Measurements from ENCODE around the gene RHBG.
"Not testable (repeated sequence)": the region's sequence is repeated elsewhere in the genome, so short reads cannot be mapped to it uniquely, and the experiment has no call there.

RHBG gene

DNA sequence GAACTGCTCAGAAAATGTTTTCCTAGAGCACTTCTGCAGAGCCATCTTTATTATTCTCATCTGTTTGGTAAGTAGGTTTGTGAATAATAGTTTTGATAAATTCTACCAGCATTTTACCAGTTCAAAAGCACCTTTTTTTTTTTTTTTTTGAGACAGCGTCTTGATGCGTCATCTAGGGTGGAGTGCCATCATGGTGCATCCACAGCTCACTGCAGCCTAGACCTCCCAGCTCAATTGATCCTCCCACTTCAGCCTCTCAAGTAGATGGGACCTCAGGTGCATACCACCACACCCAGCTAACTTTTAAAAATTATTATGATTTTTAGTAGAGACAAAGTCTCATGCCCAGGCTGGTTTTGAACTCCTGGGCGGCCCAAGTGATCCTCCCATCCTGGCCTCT lies 9.8 kb upstream of the RHBG start:
- FAIRE-seq (no peak), DNase-seq (ENCODE audit: insufficient read length, low spot score) (no peak)

DNA sequence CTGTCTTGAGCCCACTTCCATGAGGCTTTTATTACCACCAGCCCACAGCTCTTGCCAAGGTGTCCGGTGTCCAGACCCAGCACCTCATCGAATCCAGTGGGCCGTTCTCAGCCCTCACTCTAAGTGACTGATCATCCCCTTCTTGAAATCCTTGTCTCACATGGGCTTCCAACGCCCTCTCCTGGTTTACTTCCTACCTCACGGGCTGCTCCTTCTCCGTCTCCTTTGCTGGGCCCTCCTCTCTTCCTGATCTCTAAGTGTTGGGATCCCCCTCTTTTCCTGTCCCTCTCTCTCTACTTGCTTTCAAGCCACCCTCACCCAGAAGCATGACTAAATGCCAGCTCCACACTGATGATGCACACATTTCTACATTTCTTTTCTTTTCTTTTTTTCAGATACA lies 9.0 kb upstream of the RHBG start:
- no peak for DNase-seq (ENCODE audit: insufficient read length, low spot score)
- FAIRE-seq: no peak

DNA sequence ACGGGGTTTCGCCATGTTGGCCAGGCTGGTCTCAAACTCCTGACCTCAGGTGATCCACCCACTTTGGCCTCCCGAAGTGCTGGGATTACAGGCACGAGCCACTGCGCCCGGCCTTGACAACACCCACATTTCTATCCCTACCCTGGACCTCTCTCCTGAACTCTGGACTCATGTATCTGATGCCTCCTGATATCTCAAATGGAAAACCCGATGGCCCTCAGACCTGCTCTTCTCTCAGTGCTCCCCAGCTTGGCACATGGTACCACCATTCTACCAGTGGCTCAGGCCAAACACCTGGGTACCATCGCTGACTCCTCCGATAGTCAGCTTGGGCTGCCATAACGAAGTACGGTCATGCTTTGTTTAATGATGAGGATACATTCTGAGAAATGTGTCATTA lies 8.5 kb upstream of the RHBG start:
- DNase-seq (ENCODE audit: insufficient read length, low spot score) (no peak), FAIRE-seq (no peak)

DNA sequence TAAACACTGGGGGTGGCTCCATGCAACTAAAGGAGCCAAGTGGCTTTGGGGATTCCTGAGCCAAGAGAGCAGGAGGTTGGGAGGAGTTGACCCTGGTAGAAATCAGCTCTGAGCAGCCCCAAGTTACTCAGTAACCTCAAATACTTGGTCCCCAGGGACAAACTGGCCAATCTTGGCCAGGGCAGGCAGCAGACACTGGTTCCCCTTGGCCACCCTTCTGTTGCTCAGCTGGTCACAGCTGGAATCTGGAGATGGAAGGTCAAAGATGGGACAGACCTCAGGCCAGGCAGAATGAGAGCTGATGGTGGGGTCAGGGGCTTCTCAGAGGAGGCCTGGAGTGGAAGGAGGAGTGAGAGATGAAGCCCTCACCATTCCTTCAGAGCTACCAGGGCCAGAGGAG lies 3.3 kb upstream of the RHBG start:
- DNase-seq (ENCODE audit: insufficient read length, low spot score) (no peak), FAIRE-seq (no peak)

DNA sequence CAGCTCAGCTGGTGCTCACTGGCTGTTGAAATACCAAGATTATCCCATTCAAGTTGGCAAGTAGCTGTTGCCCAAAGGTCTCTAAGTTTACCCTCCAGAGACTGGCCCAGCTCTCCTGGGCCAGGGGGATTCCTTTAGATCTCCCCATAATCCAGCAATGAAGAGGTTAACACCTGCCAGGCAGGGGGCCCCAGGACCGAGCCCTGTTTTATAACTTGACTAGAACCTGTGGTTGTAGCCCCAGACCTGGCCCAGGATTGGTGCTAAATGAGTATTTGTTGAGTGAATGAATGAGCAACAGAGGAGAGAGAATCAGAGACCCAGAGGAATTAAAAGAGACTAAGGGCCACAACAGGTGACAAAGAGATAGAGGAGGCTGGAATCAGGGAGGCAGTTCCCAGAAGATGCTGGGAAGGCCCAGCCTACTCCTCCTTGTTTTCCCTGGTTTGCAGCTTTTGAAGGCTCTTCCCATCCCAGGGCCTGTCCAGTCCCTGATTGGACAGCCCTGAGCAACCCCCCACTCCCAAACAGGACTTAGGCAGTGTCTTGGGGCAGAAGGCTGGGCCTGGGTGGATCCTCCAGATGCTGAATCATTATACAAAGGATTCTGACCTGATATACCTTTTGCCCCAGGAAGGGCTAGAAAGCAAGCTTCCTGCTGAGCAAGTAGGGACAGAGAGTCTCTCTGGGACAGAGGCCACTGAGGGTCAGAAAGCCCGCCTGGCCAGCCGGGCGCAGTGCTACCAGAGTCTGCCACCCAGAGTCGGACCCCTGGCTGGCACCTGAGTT lies 2.4 kb upstream of the RHBG start:
- DNase-seq (ENCODE audit: insufficient read length, low spot score): no peak

DNA sequence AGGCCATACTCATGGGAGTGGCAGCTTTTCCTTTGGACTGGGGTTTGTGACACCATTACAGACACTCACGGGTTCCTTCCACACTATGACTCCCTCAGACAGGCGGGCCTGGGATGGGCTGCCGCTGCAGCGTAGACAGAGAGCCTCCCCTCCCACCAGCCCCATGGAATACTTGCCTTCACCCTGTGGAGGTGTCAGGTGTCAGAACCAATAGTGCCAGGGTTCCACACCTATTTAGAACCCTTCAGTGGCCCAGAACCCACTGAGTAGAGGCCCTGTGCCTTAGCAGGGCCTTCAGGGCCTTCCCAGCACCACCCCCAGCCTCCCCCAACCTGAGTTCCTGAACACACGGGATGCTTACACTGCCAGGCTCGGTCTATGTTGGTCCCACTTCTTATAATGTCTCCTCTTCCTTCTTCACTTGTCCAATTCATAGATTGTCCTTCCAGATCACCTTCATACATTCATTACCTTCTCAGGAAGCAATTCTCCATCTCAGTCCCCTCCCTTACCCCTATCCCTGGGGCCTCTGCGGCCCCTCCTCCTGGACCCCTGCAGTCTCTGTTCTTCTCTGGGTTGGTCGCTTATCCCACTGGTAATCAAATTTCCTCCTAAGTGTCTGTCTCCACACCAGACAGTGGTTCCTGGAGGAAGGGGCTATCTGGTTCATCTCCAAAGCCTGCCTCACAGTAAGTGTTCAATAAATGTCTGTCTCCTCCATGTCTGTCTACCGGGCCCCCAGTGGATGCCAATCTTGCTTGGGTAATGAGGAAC lies 1.4 kb upstream of the RHBG start:
- FAIRE-seq (no peak), DNase-seq (ENCODE audit: insufficient read length, low spot score) (no peak)

More for the DNA sequence above, 2.4 kb upstream of the RHBG start:
- FAIRE-seq: no peak

DNA sequence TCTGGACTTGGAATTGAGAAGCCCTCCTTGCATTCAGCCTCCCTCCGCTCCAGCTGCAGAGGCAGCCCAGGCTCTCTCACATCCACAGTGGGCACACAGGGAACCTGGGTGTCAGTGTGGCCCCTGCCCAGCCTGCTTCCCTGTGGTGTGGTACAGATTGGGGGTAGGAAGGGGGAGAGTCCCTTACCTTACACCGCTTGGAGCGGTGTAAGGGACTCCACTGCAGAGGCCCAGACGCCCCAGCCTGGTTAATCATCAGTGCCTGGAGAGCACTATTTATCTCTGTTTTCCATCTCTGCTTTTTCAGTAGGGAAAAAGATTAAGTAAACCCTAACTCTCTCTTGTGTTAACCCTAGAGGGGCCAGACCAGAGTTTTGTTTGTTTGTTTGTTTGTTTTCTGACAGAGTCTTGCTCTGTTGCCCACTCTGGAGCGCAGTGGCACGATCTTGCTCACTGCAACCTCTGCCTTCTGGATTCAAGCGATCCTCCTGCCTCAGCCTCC lies 803 bp upstream of the RHBG start:
- no peak for DNase-seq (ENCODE audit: insufficient read length, low spot score)
- FAIRE-seq: no peak

DNA sequence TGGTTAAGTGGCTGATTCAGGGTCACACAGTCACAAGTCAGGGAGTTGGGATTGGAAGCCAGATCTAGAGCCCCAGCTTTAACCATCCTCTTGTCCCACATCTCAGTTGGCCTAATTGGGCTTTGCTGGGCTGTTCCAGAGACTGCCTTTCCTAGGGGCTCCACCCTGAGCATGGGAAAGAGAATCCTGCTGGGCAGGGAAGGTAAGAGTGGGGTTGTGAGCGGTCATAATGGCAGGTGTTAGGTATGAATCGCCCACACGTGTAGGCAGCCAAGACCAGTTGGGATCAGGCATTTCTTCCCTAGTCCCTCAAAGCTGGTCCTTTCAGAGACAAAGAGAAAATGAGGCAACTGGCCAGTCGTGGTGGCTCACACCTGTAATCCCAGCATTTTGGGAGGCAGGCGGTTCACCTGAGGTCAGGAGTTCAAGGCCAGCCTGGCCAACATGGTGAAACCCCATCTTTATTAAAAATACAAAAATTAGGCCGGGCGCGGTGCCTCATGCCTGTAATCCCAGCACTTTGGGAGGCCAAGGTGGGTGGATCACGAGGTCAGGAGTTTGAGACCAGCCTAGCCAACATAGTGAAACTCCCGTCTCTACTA lies 775 bp downstream of the RHBG start:
- not testable (repeated sequence) for FAIRE-seq

DNA sequence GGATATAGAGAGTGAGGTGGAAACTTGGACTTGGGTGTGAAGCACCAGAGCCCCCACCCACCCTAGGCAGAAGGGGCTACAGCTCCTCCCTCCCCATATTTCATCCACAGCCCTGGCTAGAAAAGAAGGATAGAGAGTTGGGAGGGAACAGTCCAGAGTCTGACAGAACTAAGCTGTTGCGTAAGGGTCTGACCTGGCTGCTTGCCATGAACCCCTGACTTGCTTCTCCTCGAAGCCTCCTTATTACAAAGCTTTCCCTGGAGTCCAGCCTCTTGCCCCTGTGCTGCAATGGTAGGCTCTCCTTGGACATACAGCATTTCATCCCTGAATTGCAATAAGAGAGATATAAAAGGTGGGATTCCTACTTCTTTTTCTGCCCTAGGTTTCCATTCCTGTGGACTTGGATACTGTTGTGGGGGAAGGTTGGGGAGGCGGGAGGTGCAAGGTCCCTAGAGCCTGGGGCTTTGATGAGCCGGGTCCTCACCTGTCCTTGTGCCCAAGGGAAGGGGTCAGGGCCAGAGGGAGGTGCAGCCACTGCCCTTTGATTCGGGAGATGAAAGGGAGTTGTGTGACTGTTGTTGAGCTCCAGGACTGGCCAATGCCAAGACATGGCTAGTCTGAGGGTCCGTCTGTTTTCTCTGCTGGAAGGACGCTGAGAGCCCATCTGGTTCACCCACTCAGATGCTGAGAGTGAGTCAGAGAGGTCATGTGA lies 2.7 kb downstream of the RHBG start:
- FAIRE-seq: no peak
- no peak for DNase-seq (ENCODE audit: insufficient read length, low spot score)

More for the DNA sequence above, 775 bp downstream of the RHBG start:
- DNase-seq (ENCODE audit: insufficient read length, low spot score): not testable (repeated sequence)

DNA sequence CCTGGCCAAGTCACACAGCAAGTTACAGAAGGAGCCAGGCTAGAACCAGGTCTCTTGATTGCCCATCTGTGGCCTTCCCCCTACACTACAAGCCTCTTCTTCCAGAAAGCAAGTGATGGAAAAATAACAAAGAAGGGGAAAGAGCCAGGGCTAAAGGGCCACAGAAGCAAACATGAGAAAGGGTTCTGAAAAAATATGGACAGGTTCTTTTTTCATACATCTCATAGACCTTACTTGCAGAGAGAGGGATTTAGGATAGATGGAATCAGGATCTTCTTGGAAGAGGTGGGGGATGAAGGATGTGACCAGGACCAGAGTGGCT lies 3.2 kb downstream of the RHBG start:
- DNase-seq (ENCODE audit: insufficient read length, low spot score): no peak
- FAIRE-seq: no peak

DNA sequence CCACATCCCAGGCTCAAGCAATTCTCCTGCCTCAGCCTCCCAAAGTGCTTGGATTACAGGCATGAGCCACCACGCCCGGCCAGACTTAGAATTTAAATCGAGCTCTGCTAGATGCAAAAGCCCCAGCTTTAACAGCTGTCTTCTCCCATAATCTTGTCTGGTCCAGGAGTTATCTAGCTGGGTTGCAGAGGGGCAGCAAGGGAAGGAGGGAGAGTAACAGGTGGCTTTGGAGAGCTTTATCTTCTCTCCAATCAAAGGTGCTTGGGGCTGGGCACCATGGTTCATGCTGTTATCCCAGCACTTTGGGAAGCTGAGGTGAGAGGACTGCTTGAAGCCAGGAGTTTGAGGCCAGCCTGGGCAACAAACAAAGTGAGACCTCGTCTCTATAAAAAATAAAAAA lies 3.9 kb downstream of the RHBG start:
- no peak for DNase-seq (ENCODE audit: insufficient read length, low spot score)
- no peak for FAIRE-seq

DNA sequence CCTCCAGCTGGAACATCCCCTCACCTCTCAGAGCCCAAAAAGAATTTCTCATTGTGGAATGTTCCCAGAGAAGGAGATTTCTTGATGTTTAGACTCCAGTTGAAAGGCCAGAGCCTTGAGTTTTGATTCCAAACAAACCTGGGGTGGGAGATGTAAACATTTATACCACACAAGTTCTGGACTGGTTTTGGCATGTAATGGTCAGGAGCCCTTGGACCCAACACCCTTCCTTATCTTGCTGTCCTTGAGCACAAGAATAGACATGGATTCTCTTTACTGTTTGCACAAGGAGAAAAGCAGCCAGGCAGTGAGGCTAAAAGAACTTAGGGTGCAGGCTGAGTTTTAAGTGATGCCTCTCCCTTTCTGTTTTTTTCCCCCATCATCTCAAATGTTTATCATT lies 4.5 kb downstream of the RHBG start:
- DNase-seq (ENCODE audit: insufficient read length, low spot score): no peak
- FAIRE-seq: no peak

DNA sequence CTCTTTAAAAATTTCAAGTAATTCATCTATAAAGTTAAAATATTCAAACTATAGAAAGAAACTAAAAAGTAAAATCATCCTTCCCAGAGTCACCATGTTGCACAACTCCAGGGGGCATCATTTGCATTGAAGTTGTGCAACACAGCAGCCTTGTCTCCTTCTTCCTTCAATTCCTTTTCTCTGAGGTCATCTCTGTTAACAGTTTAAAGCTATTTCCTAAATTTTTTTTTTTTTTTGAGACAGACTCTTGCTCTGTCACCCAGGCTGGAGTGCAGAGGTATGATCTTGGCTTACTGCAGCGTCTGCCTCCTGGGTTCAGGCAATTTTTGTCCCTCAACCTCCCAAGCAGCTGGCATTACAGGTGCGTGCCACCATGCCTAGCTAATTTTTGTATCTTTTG lies 7.1 kb downstream of the RHBG start:
- no peak for FAIRE-seq
- DNase-seq (ENCODE audit: insufficient read length, low spot score): no peak

DNA sequence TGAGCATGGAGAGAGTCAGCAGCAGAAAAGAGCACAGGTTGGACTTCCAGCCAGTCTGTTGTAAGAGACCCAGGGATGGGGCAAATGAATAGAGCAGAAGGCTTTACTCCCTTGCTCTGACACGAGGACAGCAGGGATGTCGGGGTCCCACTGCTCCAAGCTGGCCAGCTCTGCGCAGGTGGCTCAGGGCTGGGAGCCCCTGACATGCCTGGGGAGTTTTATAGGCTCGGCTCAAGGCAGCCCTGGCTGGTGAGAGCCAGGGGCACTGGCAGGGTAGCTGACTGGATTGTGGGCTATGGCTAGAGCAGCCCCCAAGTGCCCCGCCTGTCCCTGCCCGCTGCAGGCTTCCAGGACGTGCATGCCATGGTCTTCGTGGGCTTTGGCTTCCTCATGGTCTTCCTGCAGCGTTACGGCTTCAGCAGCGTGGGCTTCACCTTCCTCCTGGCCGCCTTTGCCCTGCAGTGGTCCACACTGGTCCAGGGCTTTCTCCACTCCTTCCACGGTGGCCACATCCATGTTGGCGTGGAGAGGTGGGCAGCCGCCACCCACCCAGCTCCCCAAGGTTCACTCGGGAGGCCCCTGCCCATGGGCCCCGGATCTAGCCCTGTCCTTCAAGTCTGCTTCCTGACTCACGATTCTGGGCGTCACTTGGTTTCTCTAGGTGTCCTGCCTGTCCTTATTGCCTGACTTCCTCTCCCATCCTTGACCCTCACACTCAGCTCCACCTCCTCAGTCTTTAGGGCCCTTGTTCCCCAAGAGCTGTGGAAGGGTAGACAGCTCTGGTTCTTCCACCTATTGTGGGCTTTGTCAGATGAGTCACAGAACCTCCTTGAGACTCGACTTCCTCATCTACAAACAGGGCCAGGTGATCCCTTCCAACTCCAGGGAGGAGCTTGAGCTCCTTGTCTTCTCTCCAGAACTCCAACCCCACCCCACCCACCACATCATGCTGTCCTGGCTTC lies 8.2 kb downstream of the RHBG start:
- no peak for DNase-seq (ENCODE audit: insufficient read length, low spot score)
- FAIRE-seq: no peak

DNA sequence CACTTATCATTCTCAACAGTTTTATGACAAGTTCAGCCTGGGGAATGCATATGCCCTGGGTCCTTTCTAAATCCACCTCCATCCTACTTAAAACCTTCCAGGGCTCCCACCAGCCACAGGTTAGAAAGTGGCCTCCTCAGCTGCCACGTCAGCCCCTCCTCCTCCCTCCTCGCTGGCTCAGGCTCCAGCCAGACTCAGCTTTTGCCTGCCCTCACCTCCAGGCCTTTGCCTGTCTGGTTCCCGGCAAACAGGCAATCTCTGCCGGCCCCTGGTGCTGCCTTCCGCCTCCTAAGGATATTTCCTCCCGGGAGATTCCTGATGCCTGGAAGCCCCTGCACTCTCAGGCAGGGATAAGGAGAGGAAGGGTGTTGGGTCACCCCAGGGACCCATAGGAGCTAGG lies 9.5 kb downstream of the RHBG start:
- FAIRE-seq (no peak), DNase-seq (ENCODE audit: insufficient read length, low spot score) (no peak)

DNA sequence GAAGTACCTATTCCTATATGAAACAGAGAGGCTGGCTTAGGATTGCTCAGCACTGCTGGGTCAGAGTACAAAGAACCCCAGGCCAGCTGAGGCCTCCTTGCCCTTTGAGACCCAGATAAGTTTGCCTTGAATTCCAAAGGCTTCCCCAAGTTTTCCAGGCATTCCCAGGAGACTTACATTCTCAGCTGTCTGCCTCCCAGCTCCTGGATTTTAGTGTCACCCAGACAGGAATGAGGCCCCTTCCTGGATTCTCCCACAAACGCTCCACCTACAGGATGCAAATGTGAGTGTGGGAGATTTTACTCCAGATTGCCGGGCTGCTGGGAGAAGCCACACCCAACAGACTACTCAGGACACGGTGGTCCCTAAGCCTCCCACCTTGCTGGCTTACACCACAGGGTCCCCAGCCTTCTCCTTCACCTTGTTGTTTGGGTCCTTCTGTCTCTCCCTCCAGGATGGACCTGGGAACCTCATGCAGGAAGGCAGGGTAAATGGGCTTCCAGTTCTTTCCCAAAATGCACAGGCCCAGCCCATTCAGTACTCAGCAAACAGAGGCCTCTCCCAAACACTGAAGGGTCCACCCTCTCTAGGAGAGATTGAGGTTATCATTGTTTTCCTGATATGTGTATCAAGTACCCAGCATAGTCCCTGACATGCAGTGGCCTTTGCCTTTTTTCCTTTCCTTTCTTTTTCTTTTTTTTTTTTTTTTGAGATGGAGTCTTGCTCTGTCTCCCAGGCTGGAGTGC lies 10.6 kb downstream of the RHBG start:
- DNase-seq (ENCODE audit: insufficient read length, low spot score): no peak

DNA sequence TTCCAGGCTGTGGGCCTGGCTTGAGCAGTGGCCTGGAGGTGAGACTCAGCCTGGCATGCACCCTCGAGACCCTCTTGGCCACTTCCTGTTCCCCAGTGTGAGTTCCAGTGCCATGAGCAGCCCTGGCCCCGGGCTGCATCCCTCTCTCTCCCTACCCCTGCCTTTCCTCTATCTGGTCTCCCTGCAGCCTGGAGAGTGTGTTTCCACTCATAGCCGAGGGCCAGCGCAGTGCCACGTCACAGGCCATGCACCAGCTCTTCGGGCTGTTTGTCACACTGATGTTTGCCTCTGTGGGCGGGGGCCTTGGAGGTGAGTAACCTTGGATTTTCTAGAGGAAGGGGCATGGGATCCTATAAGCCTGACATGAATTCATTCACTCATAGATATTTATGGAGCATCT lies 13.6 kb downstream of the RHBG start:
- no peak for FAIRE-seq
- DNase-seq (ENCODE audit: insufficient read length, low spot score): no peak

More for the DNA sequence above, 10.6 kb downstream of the RHBG start:
- no peak for FAIRE-seq

DNA sequence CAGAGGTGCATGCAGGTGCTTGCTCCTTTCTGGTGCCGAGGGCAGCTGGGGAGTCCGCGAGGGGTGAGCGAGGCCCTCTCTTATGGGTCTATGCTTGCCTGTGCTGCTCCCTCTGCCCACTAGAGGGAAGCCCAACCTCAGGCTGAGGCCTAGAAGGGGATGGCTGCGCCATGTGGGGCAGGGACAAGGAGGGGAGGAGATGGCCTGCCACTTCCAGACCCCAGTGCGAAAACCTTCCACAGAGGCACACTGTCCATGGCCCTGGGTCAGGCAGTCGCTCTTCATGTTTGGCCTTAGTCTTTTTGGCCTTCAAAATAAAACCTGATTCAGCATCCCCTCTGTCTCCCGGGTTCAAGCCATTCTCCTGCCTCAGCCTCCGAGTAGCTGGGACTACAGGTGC lies 14.0 kb downstream of the RHBG start:
- FAIRE-seq (no peak), DNase-seq (ENCODE audit: insufficient read length, low spot score) (peak; percentile 87)

DNA sequence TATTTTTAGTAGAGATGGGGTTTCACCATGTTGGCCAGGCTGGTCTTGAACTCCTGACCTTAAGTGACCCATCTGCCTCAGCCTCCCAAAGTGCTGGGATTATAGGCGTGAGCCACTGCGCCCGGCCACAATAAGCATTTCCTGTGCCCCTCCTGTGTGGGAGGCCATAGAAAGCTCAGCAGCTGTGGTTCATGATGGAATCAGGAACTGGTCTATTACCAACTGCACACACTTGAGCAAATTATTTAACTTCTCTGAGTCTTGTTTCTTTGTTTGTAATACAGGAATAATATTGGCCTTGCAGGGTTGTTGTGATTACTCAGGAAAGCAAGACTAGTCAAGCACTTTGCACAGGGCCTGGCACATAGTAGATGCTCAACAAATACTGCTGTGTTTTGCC lies 15.0 kb downstream of the RHBG start:
- DNase-seq (ENCODE audit: insufficient read length, low spot score): no peak
- FAIRE-seq: no peak
